ENCODE data around the gene RNF150. TPM values are rescaled to one million over a fixed set of nuclear protein-coding genes. Genes with fewer than 3 reads are reported as not detected.

RNF150 gene
- total RNA-seq, 1 experiment from 2014 or later, result 0.15 TPM

DNA sequence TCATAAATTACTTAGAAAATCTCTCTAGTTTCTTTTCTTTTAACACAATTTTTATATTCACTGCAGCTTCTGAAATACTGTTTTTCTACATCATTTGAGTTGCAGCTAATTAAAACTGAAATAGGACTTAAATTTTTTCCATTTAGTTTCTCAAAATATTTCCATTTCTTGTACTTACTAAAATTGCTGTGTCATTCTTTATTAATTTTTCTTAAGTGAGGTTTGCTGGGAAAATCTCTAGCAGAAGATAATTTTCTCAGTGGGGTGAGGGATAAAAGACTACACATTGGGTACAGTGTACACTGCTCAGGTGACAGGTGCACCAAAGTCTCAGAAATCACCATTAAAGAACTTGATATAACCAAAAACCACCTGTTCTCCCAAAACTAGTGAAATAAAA, 57.7 kb downstream of the RNF150 start:
- Histone ChIP-seq H3K27ac (no peak overlapping the region), H3K9me3 (ENCODE audit: insufficient read depth, low read depth) (no peaks in the 10 kb centered on the region), H3F3A (ENCODE audit: insufficient read depth, low read depth) (no peaks in the 10 kb centered on the region), H3K9me2 (ENCODE audit: insufficient read depth) (no peaks in the 10 kb centered on the region), H3K4me1 (replicated peaks; ENCODE audit: insufficient read depth) (no peaks in the 10 kb centered on the region), H3K79me2 (ENCODE audit: low read depth) (no peaks in the 10 kb centered on the region), H3K27me3 (ENCODE audit: insufficient read depth, low read depth) (no peaks in the 10 kb centered on the region), H3K4me3 (no peak overlapping the region), H3K36me3 (ENCODE audit: low read depth) (no peaks in the 10 kb centered on the region), H4K20me1 (ENCODE audit: insufficient read depth) (no peaks in the 10 kb centered on the region), H3K4me2 (no peak overlapping the region), H2AFZ (no peak overlapping the region)
- intact Hi-C loops (cut with micrococcal nuclease; ENCODE audit: unreplicated experiment), result no loop called here
- CTCF ChIA-PET, result no interaction called here
- no TSS peak for BruUV-seq (replicated peaks)
- TF ChIP-seq, protein P1, sequence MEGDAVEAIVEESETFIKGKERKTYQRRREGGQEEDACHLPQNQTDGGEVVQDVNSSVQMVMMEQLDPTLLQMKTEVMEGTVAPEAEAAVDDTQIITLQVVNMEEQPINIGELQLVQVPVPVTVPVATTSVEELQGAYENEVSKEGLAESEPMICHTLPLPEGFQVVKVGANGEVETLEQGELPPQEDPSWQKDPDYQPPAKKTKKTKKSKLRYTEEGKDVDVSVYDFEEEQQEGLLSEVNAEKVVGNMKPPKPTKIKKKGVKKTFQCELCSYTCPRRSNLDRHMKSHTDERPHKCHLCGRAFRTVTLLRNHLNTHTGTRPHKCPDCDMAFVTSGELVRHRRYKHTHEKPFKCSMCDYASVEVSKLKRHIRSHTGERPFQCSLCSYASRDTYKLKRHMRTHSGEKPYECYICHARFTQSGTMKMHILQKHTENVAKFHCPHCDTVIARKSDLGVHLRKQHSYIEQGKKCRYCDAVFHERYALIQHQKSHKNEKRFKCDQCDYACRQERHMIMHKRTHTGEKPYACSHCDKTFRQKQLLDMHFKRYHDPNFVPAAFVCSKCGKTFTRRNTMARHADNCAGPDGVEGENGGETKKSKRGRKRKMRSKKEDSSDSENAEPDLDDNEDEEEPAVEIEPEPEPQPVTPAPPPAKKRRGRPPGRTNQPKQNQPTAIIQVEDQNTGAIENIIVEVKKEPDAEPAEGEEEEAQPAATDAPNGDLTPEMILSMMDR (conservative IDR thresholded peaks at IDR 0.05), result no peak
- TF ChIP-seq EZH2 (IDR thresholded peaks at IDR 0.05; ENCODE audit: low read depth), result no peak
- POLR2A ChIA-PET (ENCODE audit: unreplicated experiment), result no interaction called here
- no peak for DNase-seq

DNA sequence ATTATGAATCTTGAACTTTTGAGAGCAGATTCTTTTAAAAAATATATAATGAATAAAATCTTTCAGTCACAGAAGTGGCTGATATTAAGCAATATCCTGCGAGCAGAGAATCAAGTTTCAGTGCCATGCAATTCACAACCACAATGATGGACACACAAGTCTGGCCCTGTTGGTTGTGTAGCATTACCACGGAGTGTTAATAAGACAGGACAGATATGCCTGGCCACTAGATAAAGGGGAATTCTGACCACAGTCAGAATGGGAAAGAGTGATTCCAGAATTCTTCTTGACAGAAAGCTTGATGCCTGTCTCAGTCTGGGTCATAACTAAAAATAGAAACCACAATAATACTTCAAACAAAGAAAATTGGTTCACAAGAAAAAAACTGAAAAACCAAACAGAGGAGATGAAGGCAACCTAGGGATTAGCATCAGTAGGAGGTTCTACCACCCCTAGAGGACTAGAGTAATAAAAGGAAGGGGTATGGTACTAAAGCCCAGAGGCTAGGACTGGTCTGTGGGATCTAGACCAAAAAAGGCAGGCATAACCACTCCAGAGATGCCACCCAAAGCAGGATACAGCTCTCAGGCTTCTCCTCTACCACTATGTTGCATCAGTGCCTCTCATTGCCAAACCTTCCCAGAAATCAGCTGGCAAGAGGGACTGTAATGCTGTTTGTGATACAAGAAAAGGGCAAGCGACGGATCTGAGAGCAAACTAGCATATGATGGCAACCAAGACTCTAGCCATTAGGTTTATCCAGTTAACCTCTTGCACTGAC, 59.0 kb downstream of the RNF150 start:
- Histone ChIP-seq H3K4me1 (replicated peaks; ENCODE audit: insufficient read depth) (no peaks in the 10 kb centered on the region), H3F3A (ENCODE audit: insufficient read depth, low read depth) (no peaks in the 10 kb centered on the region), H4K20me1 (ENCODE audit: insufficient read depth) (no peaks in the 10 kb centered on the region), H3K36me3 (ENCODE audit: low read depth) (no peaks in the 10 kb centered on the region), H3K27ac (no peak overlapping the region), H3K4me2 (no peak overlapping the region), H2AFZ (no peak overlapping the region), H3K4me3 (no peak overlapping the region), H3K79me2 (ENCODE audit: low read depth) (no peaks in the 10 kb centered on the region), H3K9me2 (ENCODE audit: insufficient read depth) (no peaks in the 10 kb centered on the region), H3K27me3 (ENCODE audit: insufficient read depth, low read depth) (no peaks in the 10 kb centered on the region), H3K9me3 (ENCODE audit: insufficient read depth, low read depth) (no peaks in the 10 kb centered on the region)
- ChIA-PET POLR2A (ENCODE audit: unreplicated experiment) (no interaction called here), CTCF (no interaction called here)
- intact Hi-C loops (cut with micrococcal nuclease; ENCODE audit: unreplicated experiment), result no loop called here
- no peak for TF ChIP-seq EZH2 (IDR thresholded peaks at IDR 0.05; ENCODE audit: low read depth)
- TF ChIP-seq, protein P1 (conservative IDR thresholded peaks at IDR 0.05), result no peak
- no TSS peak for BruUV-seq (replicated peaks)
- DNase-seq, result no peak

DNA sequence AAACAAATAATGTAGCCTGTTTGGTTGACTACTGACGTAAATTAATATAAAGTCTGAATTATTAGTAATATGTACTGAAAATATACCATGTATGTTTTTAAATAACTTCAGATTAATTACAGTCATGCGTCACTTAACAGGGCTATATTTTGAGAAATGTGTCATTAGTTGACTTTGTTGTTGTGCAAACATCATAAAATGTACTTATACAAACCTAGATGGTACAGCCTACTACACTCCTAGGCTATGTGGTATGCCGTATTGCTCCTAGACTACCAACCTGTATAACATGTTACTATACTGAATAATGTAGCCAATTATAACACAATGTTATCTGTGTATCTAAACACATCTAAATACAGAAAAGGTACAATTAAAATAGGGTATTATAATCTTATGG, 66.6 kb downstream of the RNF150 start:
- no peak for DNase-seq
- no peak overlapping the region for H3K27ac ChIP-seq
- no peak overlapping the region for H3K4me3 ChIP-seq
- CTCF ChIA-PET, result no interaction called here
- no peaks in the 10 kb centered on the region for H3F3A ChIP-seq (ENCODE audit: insufficient read depth, low read depth)
- no peaks in the 10 kb centered on the region for H3K79me2 ChIP-seq (ENCODE audit: low read depth)
- no peak for TF ChIP-seq EZH2 (IDR thresholded peaks at IDR 0.05; ENCODE audit: low read depth)
- TF ChIP-seq, protein P1 (conservative IDR thresholded peaks at IDR 0.05), result no peak
- intact Hi-C loops (cut with micrococcal nuclease; ENCODE audit: unreplicated experiment), result no loop called here
- H4K20me1 ChIP-seq (ENCODE audit: insufficient read depth), result no peaks in the 10 kb centered on the region
- no peak overlapping the region for H2AFZ ChIP-seq
- H3K4me2 ChIP-seq, result no peak overlapping the region
- POLR2A ChIA-PET (ENCODE audit: unreplicated experiment), result no interaction called here
- BruUV-seq (replicated peaks), result no TSS peak
- H3K9me3 ChIP-seq (ENCODE audit: insufficient read depth, low read depth), result no peaks in the 10 kb centered on the region
- no peaks in the 10 kb centered on the region for H3K4me1 ChIP-seq (replicated peaks; ENCODE audit: insufficient read depth)
- no peaks in the 10 kb centered on the region for H3K36me3 ChIP-seq (ENCODE audit: low read depth)
- H3K27me3 ChIP-seq (ENCODE audit: insufficient read depth, low read depth), result no peaks in the 10 kb centered on the region
- no peaks in the 10 kb centered on the region; the same call in 1 of the 2 replicates for H3K9me2 ChIP-seq (ENCODE audit: insufficient read depth)

All from PC-9 (cell line).